ENCODE data around the gene HIVEP1.
"Not testable (repeated sequence)": the region's sequence is repeated elsewhere in the genome, so short reads cannot be mapped to it uniquely, and the experiment has no call there.

HIVEP1 gene

GRCh38 chr6:12090714-12091113, 78.6 kb downstream of the HIVEP1 start:
- DNase-seq = no peak

- no peak for DNase-seq
Measured at GRCh38 chr6:12092762-12093161, 80.7 kb downstream of the HIVEP1 start.

DNA sequence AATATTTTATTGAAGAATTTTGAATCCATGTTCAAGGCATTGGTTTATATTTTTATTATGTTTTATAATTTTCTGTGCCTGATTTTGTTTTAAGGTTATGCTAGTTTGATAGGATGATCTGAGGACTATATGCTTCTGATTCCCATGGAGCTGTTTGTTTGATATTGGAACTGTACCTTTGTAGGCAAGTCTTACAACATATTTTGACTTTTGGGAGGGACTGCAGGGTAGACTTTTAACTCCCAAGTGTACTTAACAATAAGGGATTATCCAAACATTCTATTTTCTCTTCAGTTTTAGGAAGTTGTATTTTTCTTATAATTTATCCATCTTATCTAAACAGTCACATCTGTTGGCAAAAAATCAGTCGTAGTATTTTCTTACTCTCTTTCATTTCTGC, 82.6 kb downstream of the HIVEP1 start:
- no peak for DNase-seq

GRCh38 chr6:12096342-12096741, 84.2 kb downstream of the HIVEP1 start:
- DNase-seq = no peak

- DNase-seq = no peak
Measured at GRCh38 chr6:12097791-12098190, 85.7 kb downstream of the HIVEP1 start.

- DNase-seq = no peak
Measured at GRCh38 chr6:12099623-12100338, 87.7 kb downstream of the HIVEP1 start.

- DNase-seq = no peak
Measured at GRCh38 chr6:12101048-12101447, 88.9 kb downstream of the HIVEP1 start.

DNA sequence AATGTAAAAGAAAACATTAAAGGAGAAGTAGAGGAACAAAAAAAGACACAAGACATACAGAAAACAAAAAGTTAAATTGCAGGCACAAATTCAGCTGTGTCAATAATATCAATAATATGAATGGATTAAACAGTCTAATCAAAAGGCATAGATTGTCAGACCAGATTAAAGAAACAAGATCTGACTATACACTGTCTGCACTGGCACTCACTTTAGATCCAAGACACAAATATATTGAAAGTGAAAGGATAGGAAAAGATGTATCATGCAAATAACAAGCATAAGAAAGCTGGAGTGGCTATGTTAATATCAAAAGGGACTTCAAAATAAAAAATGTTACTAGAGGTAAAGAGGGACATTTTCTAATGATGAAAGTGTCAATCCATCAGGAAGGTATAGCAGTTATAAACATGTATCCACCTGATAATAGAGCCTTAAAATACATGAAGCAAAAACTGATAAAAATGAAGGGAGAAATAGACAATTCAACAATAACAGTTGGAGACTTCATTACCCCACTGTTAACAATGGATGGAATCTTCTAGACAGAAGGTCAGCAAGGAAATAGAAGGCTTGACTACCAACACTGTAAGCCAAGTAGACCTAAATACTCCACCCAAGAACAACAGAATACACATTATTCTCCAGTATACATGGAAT, 89.7 kb downstream of the HIVEP1 start:
- no peak for DNase-seq

- DNase-seq = no peak
Measured at GRCh38 chr6:12102350-12102749, 90.2 kb downstream of the HIVEP1 start.

- DNase-seq = peak; percentile 9 to 34
Measured at GRCh38 chr6:12103158-12103557, 91.0 kb downstream of the HIVEP1 start.

DNA sequence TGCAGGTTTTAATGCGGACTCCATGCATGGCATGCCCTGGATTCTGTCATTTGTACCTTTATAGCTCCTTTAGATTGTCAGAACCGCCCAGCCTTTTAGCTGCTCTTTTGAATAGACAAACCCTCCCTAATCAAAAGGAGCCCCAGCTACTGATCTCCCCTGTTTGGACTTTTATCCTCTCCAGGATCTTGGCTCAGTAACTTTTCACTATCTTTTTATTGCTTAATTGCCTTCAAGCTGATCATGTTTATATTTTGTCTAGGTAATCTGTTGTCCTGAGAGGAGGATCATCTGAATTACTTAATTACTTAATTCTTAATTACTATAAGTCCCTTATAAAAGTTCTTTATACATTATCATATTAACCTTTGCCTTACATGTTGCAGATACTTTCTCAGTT, 93.2 kb downstream of the HIVEP1 start:
- no peak for DNase-seq

DNA sequence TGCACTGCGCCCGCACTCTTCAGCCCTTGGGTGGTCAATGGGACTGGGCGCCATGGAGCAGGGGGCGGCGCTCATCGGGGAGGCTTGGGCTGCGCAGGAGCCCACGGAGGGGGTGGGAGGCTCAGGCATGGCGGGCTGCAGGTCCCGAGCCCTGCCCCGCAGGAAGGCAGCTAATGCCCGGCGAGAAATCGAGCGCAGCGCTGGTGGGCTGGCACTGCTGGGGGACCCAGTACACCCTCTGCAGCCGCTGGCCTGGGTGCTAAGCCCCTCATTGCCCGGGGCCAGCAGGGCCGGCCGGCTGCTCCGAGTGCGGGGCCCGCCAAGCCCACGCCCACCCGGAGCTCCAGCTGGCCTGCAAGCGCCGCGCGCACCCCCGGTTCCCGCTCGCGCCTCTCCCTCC, 96.3 kb downstream of the HIVEP1 start:
- DNase-seq = not testable (repeated sequence)

GRCh38 chr6:12110523-12111362, 98.6 kb downstream of the HIVEP1 start:
- no peak for DNase-seq

GRCh38 chr6:12111363-12111670, 99.2 kb downstream of the HIVEP1 start:
- DNase-seq = no peak

DNA sequence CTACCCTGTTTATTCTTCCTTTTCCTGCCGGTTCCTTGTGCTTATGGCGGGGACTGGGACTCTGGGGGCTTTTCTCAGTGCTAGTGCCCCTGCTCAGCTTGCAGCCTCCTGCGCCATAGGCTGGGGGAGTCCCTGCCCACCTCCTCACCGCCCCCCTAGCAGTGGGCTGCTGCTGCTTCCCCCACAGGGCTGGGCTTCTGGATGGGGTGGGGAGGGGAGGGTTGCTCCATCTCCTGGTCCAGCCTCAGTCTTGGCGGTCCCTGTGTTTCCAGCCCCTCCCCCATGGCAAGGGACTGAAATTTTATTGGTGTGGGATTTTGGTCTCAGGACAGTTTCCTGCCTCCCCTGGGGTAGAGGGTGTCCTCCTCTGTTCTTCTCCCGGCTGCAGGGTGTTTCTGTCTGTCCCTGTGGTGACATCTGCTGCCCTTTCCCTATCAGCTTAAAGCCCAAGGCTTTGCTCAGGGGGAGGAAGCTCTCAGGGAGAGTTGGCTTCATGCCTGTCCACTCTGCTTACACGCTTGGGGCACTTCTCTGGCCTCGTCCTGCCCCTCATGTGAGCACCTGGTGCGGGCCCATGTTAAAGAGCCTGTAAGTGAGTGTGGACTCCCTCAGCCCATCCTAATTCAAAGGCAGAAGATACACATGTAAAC, 100.6 kb downstream of the HIVEP1 start:
- no peak for DNase-seq

DNA sequence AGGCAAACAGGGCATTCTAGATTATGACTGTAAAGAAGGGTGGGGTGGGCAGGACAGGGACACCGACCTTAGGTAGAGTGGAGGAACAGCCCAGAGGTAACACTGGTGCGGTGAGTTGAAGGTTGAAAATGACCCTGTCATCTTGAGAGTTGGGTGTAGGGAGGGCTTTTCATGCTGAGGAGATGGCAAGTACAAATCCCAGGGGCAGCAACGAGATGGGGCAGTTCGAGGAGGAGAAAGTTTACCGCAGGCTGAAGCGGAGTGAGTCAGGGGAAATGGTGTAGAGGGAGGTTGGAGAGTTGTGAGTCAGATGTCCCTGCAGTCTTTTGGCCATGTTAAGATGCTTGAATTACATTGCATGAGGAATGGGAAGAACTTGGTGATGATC, 101.1 kb downstream of the HIVEP1 start:
- no peak for DNase-seq

DNA sequence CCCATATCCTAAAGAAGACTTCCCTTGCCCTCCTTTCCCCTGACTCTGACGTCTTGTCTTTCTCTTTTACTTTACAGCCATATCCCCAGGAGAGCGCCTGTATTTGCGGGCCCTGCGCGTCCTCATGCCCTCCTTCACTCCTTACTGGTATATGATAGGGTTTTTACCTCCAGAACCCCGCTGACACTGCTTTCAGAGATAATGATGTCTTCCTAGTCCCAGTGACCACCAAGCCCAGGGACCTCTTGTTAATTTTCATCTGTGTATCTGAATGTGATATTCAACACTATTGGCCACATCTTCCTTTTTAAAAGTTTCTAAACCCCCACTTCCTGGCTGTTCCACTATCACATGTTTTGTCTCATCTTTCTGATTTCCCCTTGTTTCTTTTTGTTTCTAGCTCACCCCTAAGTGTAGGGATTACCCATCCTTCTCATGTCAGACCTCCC, 102.0 kb downstream of the HIVEP1 start:
- no peak for DNase-seq

DNA sequence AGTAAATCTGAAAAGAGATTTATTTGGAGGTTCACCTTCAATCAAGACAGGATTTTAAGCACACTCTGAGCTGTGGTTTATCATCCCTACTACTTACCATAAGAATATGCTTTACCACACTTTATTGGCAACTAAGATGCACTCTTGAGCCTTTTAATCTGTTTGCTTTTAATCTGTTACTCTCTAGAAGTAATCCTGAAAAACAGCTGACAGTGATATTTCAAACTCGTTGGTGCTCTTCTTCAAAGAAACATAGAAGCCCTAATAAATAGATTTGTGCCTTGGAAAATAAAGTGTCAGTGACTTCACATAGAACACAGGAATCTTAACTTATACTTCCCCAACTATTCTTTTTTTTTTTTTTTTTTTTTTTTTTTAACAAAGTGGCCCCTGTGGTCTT, 102.9 kb downstream of the HIVEP1 start:
- no peak for DNase-seq

GRCh38 chr6:12115492-12115891, 103.4 kb downstream of the HIVEP1 start:
- DNase-seq = no peak

DNA sequence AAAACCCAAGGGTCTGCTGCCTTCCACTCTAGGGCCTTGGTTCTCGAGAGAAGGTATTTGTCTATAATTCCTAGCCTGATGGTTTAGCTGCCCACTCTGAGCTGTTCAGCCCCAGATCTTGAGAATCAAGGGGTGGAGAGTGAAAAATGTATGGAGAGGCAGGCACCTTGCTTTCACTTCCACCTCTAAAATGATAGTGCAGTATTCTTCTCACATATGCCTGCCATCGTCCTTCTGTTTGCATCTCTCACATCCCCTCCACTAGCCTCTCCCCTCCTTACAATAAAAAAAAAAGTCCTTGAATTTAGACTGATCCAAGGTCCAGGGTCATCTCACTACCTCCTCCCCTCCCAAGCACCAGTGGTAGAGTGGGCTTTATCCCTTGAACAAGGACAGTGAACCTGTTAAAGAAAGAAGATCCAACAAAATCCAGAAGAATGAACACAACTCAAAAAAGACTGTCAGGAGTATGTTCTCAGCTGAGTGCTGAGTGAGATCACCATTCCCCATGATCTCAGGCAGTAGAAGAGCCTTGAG, 104.2 kb downstream of the HIVEP1 start:
- DNase-seq = no peak

GRCh38 chr6:12116978-12117377, 104.9 kb downstream of the HIVEP1 start:
- no peak for DNase-seq

DNA sequence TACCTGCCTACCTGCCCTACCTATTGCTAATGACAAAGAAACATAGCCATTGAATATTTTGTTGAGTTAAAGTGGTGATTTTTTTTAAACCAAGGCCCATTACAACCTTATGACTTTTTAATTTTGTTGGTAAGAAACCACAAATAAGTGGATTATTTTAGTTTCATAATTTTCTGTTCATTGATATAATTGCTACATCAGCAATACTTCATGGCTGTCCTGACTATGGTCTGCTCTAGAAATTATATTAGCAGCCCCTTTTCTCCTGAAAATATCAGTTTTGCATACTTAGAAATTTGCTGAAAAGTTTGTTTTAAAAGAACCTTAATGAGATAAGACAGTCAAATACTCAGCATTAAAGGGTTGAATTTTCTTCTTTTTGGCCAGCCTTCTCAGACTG, 106.5 kb downstream of the HIVEP1 start:
- no peak for DNase-seq

DNA sequence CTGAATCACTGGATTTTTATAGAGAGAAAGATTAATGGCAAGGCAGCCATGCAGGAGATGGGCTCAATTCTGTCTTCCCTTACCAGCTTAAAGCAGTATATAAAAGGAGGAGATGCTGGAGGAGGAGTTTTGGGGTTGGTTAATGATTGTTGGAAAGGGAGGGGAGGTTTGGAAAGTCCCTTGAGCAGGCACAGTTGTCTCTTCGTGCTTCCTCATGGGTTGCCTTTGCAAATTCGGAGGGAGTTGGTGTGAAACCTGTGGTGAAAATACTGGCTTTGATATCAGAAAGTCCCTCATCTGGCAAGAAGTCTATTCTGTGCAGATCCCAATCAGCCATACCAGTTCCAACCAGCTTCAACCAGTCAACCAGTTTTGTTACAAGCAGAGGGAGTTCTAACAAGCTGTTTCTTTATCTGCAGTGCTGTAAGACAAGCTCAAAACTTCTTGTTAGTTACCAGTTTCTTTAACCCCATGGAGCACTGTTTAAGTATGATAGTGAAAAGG, 107.0 kb downstream of the HIVEP1 start:
- no peak for DNase-seq
